ENCODE data around the gene ADIPOQ. TPM values are rescaled to one million over a fixed set of nuclear protein-coding genes. Genes with fewer than 3 reads are reported as not detected.
A peak's percentile ranks its signal among the peaks of the same experiment; 100 is the strongest.
"Not testable (repeated sequence)": the region's sequence is repeated elsewhere in the genome, so short reads cannot be mapped to it uniquely, and the experiment has no call there.

The ADIPOQ gene
- total RNA-seq, 2 experiments from 2014 or later: not detected

- ChIA-PET CTCF (no interaction called here), POLR2A (no interaction called here)
- Mint-ChIP-seq H3K4me3 (no peak overlapping the region), H3K27ac (no peak overlapping the region), H3K4me1 (peaks cover 3% of the 10 kb centered on the region), H3K36me3 (ENCODE audit: low read depth) (no peaks in the 10 kb centered on the region), H3K27me3 (no peaks in the 10 kb centered on the region), H3K9me3 (no peaks in the 10 kb centered on the region)
- no peak for DNase-seq
Observed at GRCh38 chr3:186818516-186818915, 24.0 kb upstream of the ADIPOQ start.

DNA sequence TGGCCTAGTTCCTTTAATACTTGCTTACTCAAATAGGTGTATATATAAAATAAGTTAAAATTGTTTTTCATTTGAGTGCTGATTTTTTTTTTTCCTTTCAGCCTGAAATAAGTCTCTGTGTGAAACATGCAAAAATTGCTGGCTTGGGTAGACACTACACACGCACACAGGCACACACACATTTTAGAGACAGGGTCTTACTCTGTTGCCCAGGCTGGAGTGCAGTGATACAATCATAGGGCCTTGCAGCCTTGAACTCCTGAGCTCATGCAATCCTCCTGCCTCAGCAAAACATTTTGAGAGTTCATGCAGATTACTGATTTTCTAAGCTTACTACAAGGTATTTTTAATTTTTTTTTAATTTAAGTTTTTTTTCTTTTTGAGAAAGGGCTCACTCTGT lies 23.6 kb upstream of the ADIPOQ start:
- no peak for DNase-seq
- H3K9me3 Mint-ChIP-seq: no peaks in the 10 kb centered on the region
- H3K27ac Mint-ChIP-seq: no peak overlapping the region
- H3K36me3 Mint-ChIP-seq (ENCODE audit: low read depth): no peaks in the 10 kb centered on the region
- H3K27me3 Mint-ChIP-seq: no peaks in the 10 kb centered on the region
- no peak overlapping the region for H3K4me3 Mint-ChIP-seq
- ChIA-PET CTCF (interaction anchor here (1.7 kb wide), 1 partner anchor 204 kb away, joined by 3 read pairs; no protein-coding TSS in a partner anchor), POLR2A (no interaction called here)
- H3K4me1 Mint-ChIP-seq: peaks cover 3% of the 10 kb centered on the region

- no peaks in the 10 kb centered on the region for H3K9me3 Mint-ChIP-seq
- POLR2A ChIA-PET: interaction anchor here (0.5 to 1.4 kb wide), 2 partner anchors 38 to 111 kb away, joined by 4 read pairs; no protein-coding TSS in a partner anchor
- CTCF ChIA-PET: interaction anchor here (1.1 to 2.3 kb wide), 17 partner anchors 9 to 343 kb away, joined by 3 to 11 read pairs (median 4); partner anchors contain the start of gene RPL39L
- peaks cover 8% of the 10 kb centered on the region for H3K27me3 Mint-ChIP-seq
- peak; percentile 54 for DNase-seq
- H3K36me3 Mint-ChIP-seq (ENCODE audit: low read depth): no peaks in the 10 kb centered on the region
- H3K4me3 Mint-ChIP-seq: no peak overlapping the region
- H3K27ac Mint-ChIP-seq: no peak overlapping the region
- H3K4me1 Mint-ChIP-seq: peaks cover 18% of the 10 kb centered on the region
Observed at GRCh38 chr3:186821429-186822387, 20.8 kb upstream of the ADIPOQ start.

GRCh38 chr3:186822388-186822759 lies 20.1 kb upstream of the ADIPOQ start:
- ChIA-PET POLR2A (interaction anchor here (1.4 kb wide), 1 partner anchor 38 kb away, joined by 4 read pairs; no protein-coding TSS in a partner anchor), CTCF (interaction anchor here (1.1 to 2.3 kb wide), 10 partner anchors 9 to 343 kb away, joined by 3 to 11 read pairs (median 4); no protein-coding TSS in a partner anchor)
- H3K4me3 Mint-ChIP-seq; H3K9me3 Mint-ChIP-seq; H3K36me3 Mint-ChIP-seq (ENCODE audit: low read depth); H3K27me3 Mint-ChIP-seq; H3K27ac Mint-ChIP-seq; DNase-seq: not testable (repeated sequence)
- peaks cover 20% of the 10 kb centered on the region for H3K4me1 Mint-ChIP-seq

- no peak overlapping the region for H3K27ac Mint-ChIP-seq
- H3K36me3 Mint-ChIP-seq (ENCODE audit: low read depth): no peaks in the 10 kb centered on the region
- POLR2A ChIA-PET: no interaction called here
- H3K27me3 Mint-ChIP-seq: peaks cover 11% of the 10 kb centered on the region
- DNase-seq: no peak
- peaks cover 24% of the 10 kb centered on the region for H3K4me1 Mint-ChIP-seq
- no peak overlapping the region for H3K4me3 Mint-ChIP-seq
- no peaks in the 10 kb centered on the region for H3K9me3 Mint-ChIP-seq
- CTCF ChIA-PET: no interaction called here
Observed at GRCh38 chr3:186823386-186823785, 19.1 kb upstream of the ADIPOQ start.

- Mint-ChIP-seq H3K4me3 (no peak overlapping the region), H3K27ac (no peak overlapping the region), H3K9me3 (no peaks in the 10 kb centered on the region), H3K4me1 (peaks cover 26% of the 10 kb centered on the region), H3K27me3 (peaks cover 21% of the 10 kb centered on the region), H3K36me3 (ENCODE audit: low read depth) (no peaks in the 10 kb centered on the region)
- POLR2A ChIA-PET: no interaction called here
- CTCF ChIA-PET: interaction anchor here (0.6 to 1.0 kb wide), 4 partner anchors 10 to 346 kb away, joined by 3 to 5 read pairs (median 3); no protein-coding TSS in a partner anchor
- DNase-seq: no peak
Observed at GRCh38 chr3:186824430-186825139, 17.9 kb upstream of the ADIPOQ start.

GRCh38 chr3:186825294-186825821 lies 17.2 kb upstream of the ADIPOQ start:
- CTCF ChIA-PET: interaction anchor here (1.0 kb wide), 1 partner anchor 345 kb away, joined by 3 read pairs; no protein-coding TSS in a partner anchor
- POLR2A ChIA-PET: no interaction called here
- Mint-ChIP-seq H3K36me3 (ENCODE audit: low read depth) (no peaks in the 10 kb centered on the region), H3K4me3 (peak overlapping the region; percentile 66), H3K9me3 (no peaks in the 10 kb centered on the region), H3K4me1 (peaks cover 26% of the 10 kb centered on the region), H3K27ac (no peak overlapping the region), H3K27me3 (peaks cover 29% of the 10 kb centered on the region)
- peak; percentile 23 for DNase-seq

DNA sequence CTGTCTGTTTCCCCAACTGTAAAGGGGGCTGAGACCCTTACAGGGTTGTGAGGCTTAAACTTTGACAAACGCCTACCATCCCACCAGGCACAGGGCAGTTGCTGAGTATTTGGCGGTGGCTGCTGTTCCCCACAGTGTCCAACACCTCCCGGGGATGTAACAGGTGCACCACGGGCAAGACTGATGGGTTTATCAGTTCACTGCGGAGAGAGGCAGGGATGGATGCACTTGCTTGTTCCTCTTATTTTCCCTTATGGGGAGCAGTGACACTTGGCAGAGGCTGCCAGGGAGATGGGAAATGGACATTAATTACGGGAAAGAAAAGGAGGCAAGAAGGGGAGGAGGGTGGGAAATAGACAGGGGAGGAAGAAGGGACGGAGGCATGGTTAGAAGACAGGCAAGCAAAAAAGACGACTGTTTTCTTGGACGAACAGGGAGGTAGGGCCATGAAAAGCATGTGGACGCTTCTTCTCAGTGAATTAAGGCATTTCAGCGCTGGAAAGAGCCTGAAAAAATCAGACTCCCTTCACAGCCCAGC lies 16.6 kb upstream of the ADIPOQ start:
- CTCF ChIA-PET: interaction anchor here (1.0 kb wide), 1 partner anchor 344 kb away, joined by 3 read pairs; no protein-coding TSS in a partner anchor
- no peak overlapping the region for H3K27ac Mint-ChIP-seq

GRCh38 chr3:186826410-186826975 lies 16.0 kb upstream of the ADIPOQ start:
- no peaks in the 10 kb centered on the region for H3K36me3 Mint-ChIP-seq (ENCODE audit: low read depth)
- ChIA-PET CTCF (interaction anchor here (1.1 to 1.2 kb wide), 2 partner anchors 14 to 23 kb away, joined by 4 read pairs; no protein-coding TSS in a partner anchor), POLR2A (no interaction called here)

More for the DNA sequence above, 16.6 kb upstream of the ADIPOQ start:
- H3K9me3 Mint-ChIP-seq: no peaks in the 10 kb centered on the region
- POLR2A ChIA-PET: no interaction called here
- peaks cover 26% of the 10 kb centered on the region for H3K4me1 Mint-ChIP-seq
- H3K27me3 Mint-ChIP-seq: peaks cover 35% of the 10 kb centered on the region
- H3K4me3 Mint-ChIP-seq: peak overlapping the region; percentile 66
- H3K36me3 Mint-ChIP-seq (ENCODE audit: low read depth): no peaks in the 10 kb centered on the region
- no peak for DNase-seq

DNA sequence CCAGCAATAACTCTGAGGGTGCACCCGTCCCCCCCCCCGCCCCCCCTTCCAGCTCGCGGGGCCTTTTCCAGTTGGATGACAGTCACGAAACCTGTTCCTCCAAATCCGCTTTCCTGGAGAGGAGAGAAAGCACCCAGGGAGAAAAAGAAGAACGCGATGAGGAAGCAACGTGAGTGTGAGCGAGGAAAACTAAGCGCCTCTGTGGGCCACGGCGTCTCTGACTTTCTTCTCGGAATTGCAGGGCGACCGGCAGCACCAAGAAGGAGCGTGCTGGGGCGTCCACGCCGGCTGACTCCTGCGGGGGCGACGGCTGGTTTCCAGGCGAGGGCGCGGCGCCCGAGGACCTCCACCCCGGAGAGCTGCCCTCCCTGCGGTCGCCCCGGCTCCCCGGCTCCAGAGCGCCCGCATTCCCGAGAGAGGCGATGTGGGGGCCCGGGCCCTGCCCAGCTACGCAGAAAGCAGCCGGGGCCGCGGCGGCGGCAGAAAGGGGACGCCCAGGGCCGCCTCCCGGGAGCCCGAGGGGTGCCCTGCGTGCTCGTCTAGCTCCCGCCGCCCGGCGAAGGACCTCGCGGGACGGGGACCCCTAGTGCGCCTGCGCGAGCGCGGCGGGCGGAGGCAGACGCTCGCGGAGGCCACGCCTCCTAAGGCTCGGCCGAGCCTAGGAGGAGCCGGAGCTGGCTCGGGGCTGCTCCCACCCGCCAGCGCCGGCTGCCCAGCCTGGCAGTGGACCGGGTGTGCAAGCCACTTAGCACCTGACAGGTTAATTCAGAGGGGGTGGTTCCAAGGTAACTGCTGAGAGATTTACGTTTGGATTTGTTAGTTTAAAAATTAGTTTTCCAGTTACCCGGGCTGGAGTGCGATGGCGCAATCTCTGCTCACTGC lies 15.3 kb upstream of the ADIPOQ start:
- POLR2A ChIA-PET: interaction anchor here (0.7 to 0.9 kb wide), 2 partner anchors 45 to 275 kb away, joined by 3 to 4 read pairs; no protein-coding TSS in a partner anchor
- DNase-seq: peak; percentile 82
- CTCF ChIA-PET: interaction anchor here (1.1 to 2.0 kb wide), 6 partner anchors 13 to 884 kb away, joined by 3 to 11 read pairs (median 4); partner anchors contain the start of gene RPL39L

More at GRCh38 chr3:186826410-186826975, 16.0 kb upstream of the ADIPOQ start:
- no peak for DNase-seq
- Mint-ChIP-seq H3K27me3 (peaks cover 40% of the 10 kb centered on the region), H3K4me1 (peaks cover 26% of the 10 kb centered on the region), H3K4me3 (peak overlapping the region; percentile 66), H3K27ac (peak overlapping the region; percentile 65), H3K9me3 (no peaks in the 10 kb centered on the region)

GRCh38 chr3:186828340-186828739 lies 14.2 kb upstream of the ADIPOQ start:
- CTCF ChIA-PET: interaction anchor here (0.6 to 2.0 kb wide), 7 partner anchors 9 to 885 kb away, joined by 3 to 11 read pairs (median 3); partner anchors contain the start of gene RPL39L
- no peaks in the 10 kb centered on the region for H3K9me3 Mint-ChIP-seq
- no peak overlapping the region for H3K27ac Mint-ChIP-seq
- peaks cover 26% of the 10 kb centered on the region for H3K4me1 Mint-ChIP-seq
- peaks cover 58% of the 10 kb centered on the region for H3K27me3 Mint-ChIP-seq
- no peaks in the 10 kb centered on the region for H3K36me3 Mint-ChIP-seq (ENCODE audit: low read depth)
- POLR2A ChIA-PET: no interaction called here
- DNase-seq: no peak
- no peak overlapping the region for H3K4me3 Mint-ChIP-seq

More for the DNA sequence above, 15.3 kb upstream of the ADIPOQ start:
- Mint-ChIP-seq H3K27ac (no peak overlapping the region), H3K36me3 (ENCODE audit: low read depth) (no peaks in the 10 kb centered on the region), H3K9me3 (no peaks in the 10 kb centered on the region), H3K4me1 (peaks cover 26% of the 10 kb centered on the region), H3K27me3 (peaks cover 48% of the 10 kb centered on the region), H3K4me3 (peak overlapping the region; percentile 66)

Measured in activated CD4-positive, alpha-beta T cell treated with anti-CD3 and anti-CD28 coated beads, Interleukin-2, amount 10 ng/mL, durations not matched to agents 7 days and 5 days (primary cell).